LNCAP (cell line): ENCODE results near the gene MPPED2.

Experiments
- CTCF ChIP-seq: fragments of 450-650 bp; IDR thresholded peaks from 2 replicates; pipeline ENCODE4 v1.5.1; 2017; ENCODE audit warnings: mild to moderate bottlenecking

The MPPED2 gene

GRCh38 chr11:30545507-30545906 is 40.6 kb downstream of the MPPED2 start:
- no peak for TF ChIP-seq CTCF

- TF ChIP-seq CTCF = no peak
Measured at GRCh38 chr11:30543066-30543465, 43.1 kb downstream of the MPPED2 start.

- no peak for TF ChIP-seq CTCF
Measured at GRCh38 chr11:30540781-30541180, 45.4 kb downstream of the MPPED2 start.

GRCh38 chr11:30538251-30538650 is 47.9 kb downstream of the MPPED2 start:
- no peak for TF ChIP-seq CTCF

- TF ChIP-seq CTCF = no peak
Measured at GRCh38 chr11:30535818-30536217, 50.3 kb downstream of the MPPED2 start.

- TF ChIP-seq CTCF = no peak
Measured at GRCh38 chr11:30533445-30533947, 52.7 kb downstream of the MPPED2 start.

- TF ChIP-seq CTCF = no peak
Measured at GRCh38 chr11:30527566-30527965, 58.6 kb downstream of the MPPED2 start.

- TF ChIP-seq CTCF = no peak
Measured at GRCh38 chr11:30526558-30526957, 59.6 kb downstream of the MPPED2 start.
